Activated CD8-positive, alpha-beta T cell treated with anti-CD3 and anti-CD28 coated beads for 36 hours (primary cell): ENCODE results near the gene TLCD1. TPM values are rescaled to one million over a fixed set of nuclear protein-coding genes. Genes with fewer than 3 reads are reported as not detected.

Experiments used
- ATAC-seq: fragments of 200-7000 bp; cut with Tn5 transposase; one replicate; pipeline ENCODE4 v1.10.0; 2021; ENCODE audit warnings: mild to moderate bottlenecking, moderate library complexity
- CTCF ChIA-PET: fragments of 350-600 bp; sonication (Branson Sonifier 250); formaldehyde crosslinking; loops from one replicate; lab custom pipeline; 2021; ENCODE audit warnings: antibody characterized with exemption; lab: Charles Lee
- POLR2A ChIA-PET: fragments of 350-600 bp; sonication (Branson Sonifier 250); formaldehyde crosslinking; loops from one replicate; lab custom pipeline; 2021; ENCODE audit warnings: antibody characterized with exemption; lab: Charles Lee
- DNase-seq: peaks from one replicate; pipeline ENCODE4 v3.0.0-alpha.2; 2020
- H3K27ac Mint-ChIP-seq: one replicate; pipeline ENCODE4 v1.8.0; 2021; ENCODE audit warnings: mild to moderate bottlenecking, mixed read lengths
- H3K27me3 Mint-ChIP-seq: one replicate; pipeline ENCODE4 v1.8.0; 2021; ENCODE audit warnings: mixed read lengths
- H3K36me3 Mint-ChIP-seq: one replicate; pipeline ENCODE4 v1.8.0; 2021; ENCODE audit warnings: low read depth, mixed read lengths
- H3K4me1 Mint-ChIP-seq: one replicate; pipeline ENCODE4 v1.8.0; 2021; ENCODE audit warnings: low read depth, mixed read lengths
- H3K4me3 Mint-ChIP-seq: one replicate; pipeline ENCODE4 v1.8.0; 2021; ENCODE audit warnings: mild to moderate bottlenecking, moderate library complexity, mixed read lengths
- H3K9me3 Mint-ChIP-seq: one replicate; pipeline ENCODE4 v1.8.0; 2021; ENCODE audit warnings: mixed read lengths
- CTCF ChIP-seq: fragments of 200-600 bp; IDR thresholded peaks from one replicate; pipeline ENCODE4 v1.8.0; 2022; ENCODE audit warnings: antibody characterized with exemption, mild to moderate bottlenecking
- intact Hi-C: fragments of 100-400 bp; cut with micrococcal nuclease; formaldehyde crosslinking; loops from one replicate; pipeline ENCODE4 v1.10.0; 2022
- total RNA-seq, 2 experiments: library from RNA; stranded (reverse); gene quantifications; one replicate each; pipeline ENCODE4 v1.2.3, GENCODE V29; 2021

TLCD1 gene
- total RNA-seq, 2 experiments from 2014 or later = 6.5 to 8.7 TPM

- Mint-ChIP-seq H3K4me1 (peaks cover 18% of the 10 kb centered on the region), H3K27me3 (peaks cover 14% of the 10 kb centered on the region), H3K4me3 (peak overlapping the region; percentile 57), H3K27ac (peak overlapping the region; percentile 42), H3K9me3 (no peaks in the 10 kb centered on the region), H3K36me3 (peaks cover 22% of the 10 kb centered on the region)
- ATAC-seq (no peak), DNase-seq (no peak)
- intact Hi-C loops = no loop called here
- POLR2A ChIA-PET = interaction anchor here (0.8 to 7.7 kb wide), 2 partner anchors 9 to 10 kb away, joined by 3 to 65 read pairs; partner anchors contain the start of genes NEK8 and TLCD1
- TF ChIP-seq CTCF = no peak
- CTCF ChIA-PET = interaction anchor here (1.1 to 1.5 kb wide), 2 partner anchors 47 to 185 kb away, joined by 3 to 4 read pairs; no protein-coding TSS in a partner anchor
Measured at GRCh38 chr17:28716740-28717577, 9.1 kb downstream of the TLCD1 start.

- ATAC-seq = no peak
- peaks cover 14% of the 10 kb centered on the region for H3K27me3 Mint-ChIP-seq
- H3K4me3 Mint-ChIP-seq = no peak overlapping the region
- TF ChIP-seq CTCF = no peak
- peaks cover 5% of the 10 kb centered on the region for H3K36me3 Mint-ChIP-seq
- DNase-seq = no peak
- ChIA-PET POLR2A (interaction anchor here (1.2 to 7.7 kb wide), 2 partner anchors 11 to 53 kb away, joined by 3 to 65 read pairs; partner anchors contain the start of genes NEK8, SUPT6H and TLCD1), CTCF (interaction anchor here (0.9 kb wide), 1 partner anchor 54 kb away, joined by 3 read pairs; no protein-coding TSS in a partner anchor)
- no peak overlapping the region for H3K27ac Mint-ChIP-seq
- intact Hi-C loops = no loop called here
- no peaks in the 10 kb centered on the region for H3K9me3 Mint-ChIP-seq
- H3K4me1 Mint-ChIP-seq = peaks cover 26% of the 10 kb centered on the region
Measured at GRCh38 chr17:28715217-28715616, 10.8 kb downstream of the TLCD1 start.

- CTCF ChIA-PET = no interaction called here
- intact Hi-C loops = no loop called here
- no peak for TF ChIP-seq CTCF
- POLR2A ChIA-PET = interaction anchor here (0.6 to 7.7 kb wide), 3 partner anchors 12 to 859 kb away, joined by 3 to 65 read pairs (median 3); partner anchors contain the start of genes NEK8, SUPT6H and TLCD1
- Mint-ChIP-seq H3K9me3 (no peaks in the 10 kb centered on the region), H3K27ac (no peak overlapping the region), H3K27me3 (peaks cover 14% of the 10 kb centered on the region), H3K4me1 (peaks cover 24% of the 10 kb centered on the region), H3K4me3 (no peak overlapping the region), H3K36me3 (no peaks in the 10 kb centered on the region)
- DNase-seq = no peak
- no peak for ATAC-seq
Measured at GRCh38 chr17:28714281-28714680, 11.8 kb downstream of the TLCD1 start.

- intact Hi-C loops = no loop called here
- Mint-ChIP-seq H3K27ac (peak overlapping the region; percentile 95), H3K4me3 (peak overlapping the region; percentile 89), H3K27me3 (peaks cover 9% of the 10 kb centered on the region), H3K4me1 (peaks cover 13% of the 10 kb centered on the region), H3K9me3 (no peaks in the 10 kb centered on the region), H3K36me3 (peaks cover 2% of the 10 kb centered on the region)
- DNase-seq (no peak), ATAC-seq (no peak)
- ChIA-PET CTCF (interaction anchor here (0.7 to 3.4 kb wide), 2 partner anchors 9 to 14 kb away, joined by 3 to 20 read pairs; partner anchors contain the start of genes NEK8 and TLCD1), POLR2A (interaction anchor here (1.5 to 7.7 kb wide), 5 partner anchors 8 to 67 kb away, joined by 7 to 65 read pairs (median 11); partner anchors contain the start of genes BLTP2, NEK8, RPL23A and SDF2)
- no peak for TF ChIP-seq CTCF
Measured at GRCh38 chr17:28712705-28713415, 13.2 kb downstream of the TLCD1 start.
